ENCODE data around the gene AQP10. TPM values are rescaled to one million over a fixed set of nuclear protein-coding genes. Genes with fewer than 3 reads are reported as not detected.

AQP10 gene
- total and polyA plus RNA-seq, 2 of the 4 experiments (the other 2 are of a cell fraction) = not detected

GRCh38 chr1:154301582-154301981, 19.3 kb upstream of the AQP10 start:
- H3K18ac ChIP-seq (ENCODE audit: low read depth, low read length) = no peak overlapping the region
- ChIA-PET CTCF (no interaction called here), POLR2A (ENCODE audit: unreplicated experiment) (no interaction called here)
- no peak overlapping the region for H3K56ac ChIP-seq (ENCODE audit: extremely low read depth, insufficient read depth, low read length)
- no peaks in the 10 kb centered on the region for H4K20me1 ChIP-seq (ENCODE audit: insufficient read depth, low read length)
- DNase-seq (no peak), ATAC-seq (ENCODE audit: low read depth) (no peak)
- no peak overlapping the region for H3K9ac ChIP-seq (ENCODE audit: low read depth, low read length)
- no peak overlapping the region for H3K14ac ChIP-seq (replicated peaks; ENCODE audit: low read depth, low read length)
- H2BK15ac ChIP-seq (ENCODE audit: low read depth, low read length) = no peak overlapping the region
- H2BK20ac ChIP-seq (ENCODE audit: low read depth, low read length) = no peak overlapping the region
- no peak overlapping the region for H2AK5ac ChIP-seq (ENCODE audit: low read depth, low read length)
- BruUV-seq (replicated peaks) = no TSS peak
- no peak overlapping the region for H2BK120ac ChIP-seq (ENCODE audit: low read depth, low read length)
- no peak overlapping the region for H2AFZ ChIP-seq (replicated peaks; ENCODE audit: low read length, poor library complexity)
- peaks cover 2% of the 10 kb centered on the region; the same call in 1 of the 2 replicates for H3K27me3 ChIP-seq (ENCODE audit: control insufficient read depth, insufficient read depth, low read length)
- H3K79me1 ChIP-seq (ENCODE audit: low read depth in 1 of 2, low read length in 2 of 2) = no peaks in the 10 kb centered on the region
- no peak overlapping the region for H4K91ac ChIP-seq (ENCODE audit: insufficient read depth, low read depth, low read length)
- no peak overlapping the region for H3K4me2 ChIP-seq (ENCODE audit: low read depth, low read length)
- H3K23ac ChIP-seq (ENCODE audit: low read depth, low read length) = no peak overlapping the region
- no peak overlapping the region for H3K27ac ChIP-seq (ENCODE audit: insufficient read depth, low read length)
- no peak overlapping the region for H3K4ac ChIP-seq (ENCODE audit: low read depth, low read length)
- H3K36me3 ChIP-seq (ENCODE audit: control insufficient read depth, insufficient read depth, low read length) = no peaks in the 10 kb centered on the region
- no peak overlapping the region for H2AK9ac ChIP-seq (replicated peaks; ENCODE audit: low read depth, low read length, poor library complexity)
- in situ Hi-C loops (cut with MboI; ENCODE audit: low sequenced_read_pairs) = no loop called here
- TF ChIP-seq POLR2A (IDR thresholded peaks at IDR 0.05; ENCODE audit: low read depth, low read length) (no peak), RAD21 (IDR thresholded peaks at IDR 0.05; ENCODE audit: low read length) (no peak), SMC3 (IDR thresholded peaks at IDR 0.05; ENCODE audit: low read depth, low read length) (no peak), RCOR1 (IDR thresholded peaks at IDR 0.05; ENCODE audit: insufficient replicate concordance, low read length) (no peak), MXI1 (IDR thresholded peaks at IDR 0.05; ENCODE audit: borderline replicate concordance, low read depth, low read length) (no peak), MAZ (IDR thresholded peaks at IDR 0.05; ENCODE audit: borderline replicate concordance, low read depth, low read length) (no peak), CTCF (conservative IDR thresholded peaks at IDR 0.05; ENCODE audit: low read depth, low read length) (no peak), BHLHE40 (IDR thresholded peaks at IDR 0.05; ENCODE audit: low read depth, low read length) (no peak), ELK1 (IDR thresholded peaks at IDR 0.05; ENCODE audit: borderline replicate concordance, low read depth, low read length) (no peak), CHD1 (IDR thresholded peaks at IDR 0.05; ENCODE audit: low read depth, low read length) (no peak), CEBPB (IDR thresholded peaks at IDR 0.05; ENCODE audit: low read depth, low read length) (no peak), RFX5 (IDR thresholded peaks at IDR 0.05; ENCODE audit: low read depth, low read length) (no peak), MAFK (IDR thresholded peaks at IDR 0.05; ENCODE audit: low read depth, low read length) (no peak), FOS (IDR thresholded peaks at IDR 0.05; ENCODE audit: low read depth, low read length) (no peak), USF2 (IDR thresholded peaks at IDR 0.05; ENCODE audit: low read depth, low read length) (no peak), NFE2L2 (IDR thresholded peaks at IDR 0.05; ENCODE audit: low read depth, low read length) (no peak)
- no peaks in the 10 kb centered on the region for H3K4me1 ChIP-seq (ENCODE audit: control insufficient read depth, insufficient read depth, low read length)
- no peak overlapping the region for H4K5ac ChIP-seq (ENCODE audit: low read depth, low read length)
- no peak overlapping the region for H3K4me3 ChIP-seq (ENCODE audit: insufficient read depth, low read depth, low read length)
- no peak overlapping the region for H4K8ac ChIP-seq (ENCODE audit: low read depth in 2 of 2, low read length in 2 of 2)
- no peaks in the 10 kb centered on the region for H3K9me1 ChIP-seq (ENCODE audit: insufficient read depth, low read length)
- WGBS, 2 experiments (ENCODE audit: extremely low coverage in 2 of 2, insufficient read length in 1 of 2) = no CpG with 5 or more reads among the region's 1 CpG
- no peak overlapping the region for H2BK5ac ChIP-seq (ENCODE audit: low read depth, low read length, poor library complexity, severe bottlenecking)
- no peaks in the 10 kb centered on the region for H3K9me3 ChIP-seq (ENCODE audit: control insufficient read depth, insufficient read depth, low read length)
- dilution Hi-C loops (cut with HindIII; ENCODE audit: low sequenced_read_pairs, unreplicated experiment) = no loop called here
- intact Hi-C loops (cut with micrococcal nuclease) = no loop called here

Measured in IMR-90 (cell line).